LNCaP clone FGC (cell line): ENCODE measurements around the gene ARHGEF12.

Experiments used
- DNase-seq: peaks from one replicate; pipeline ENCODE4 v3.0.0-alpha.2; 2011; ENCODE audit warnings: low read depth
- H3K4me3 ChIP-seq: 2 replicates; pipeline ENCODE4 v1.5.1; 2011; ENCODE audit warnings: mild to moderate bottlenecking, low read depth, low read length, control low read depth
- TF ChIP-seq, protein P1 (sequence below): IDR thresholded peaks from 2 replicates; pipeline ENCODE4 v1.5.1; 2012; ENCODE audit warnings: mild to moderate bottlenecking; ENCODE audit not compliant: control insufficient read depth, insufficient read depth; ENCODE audit errors: extremely low read depth

ARHGEF12 gene

DNA sequence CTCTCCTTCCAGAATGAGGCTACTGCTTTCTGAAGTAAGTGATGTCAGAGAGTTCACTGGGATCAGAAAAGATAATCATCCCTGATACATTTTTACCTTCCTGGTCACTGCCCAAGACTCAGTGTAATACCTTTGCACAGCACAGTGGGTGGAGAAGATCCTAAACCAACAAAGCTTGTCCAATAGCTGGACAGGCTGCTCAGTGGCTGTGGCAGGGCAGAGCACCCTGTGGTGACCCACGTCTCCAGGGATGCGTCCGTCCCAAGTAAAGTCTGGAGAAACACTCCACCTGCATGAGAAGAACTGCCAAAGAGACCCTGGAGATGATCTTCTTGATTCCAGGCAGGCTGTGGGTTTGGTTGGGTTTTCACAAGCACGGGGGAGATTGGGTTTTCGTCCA lies 42.1 kb upstream of the ARHGEF12 start:
- H3K4me3 ChIP-seq: no peak overlapping the region
- TF ChIP-seq, protein P1, sequence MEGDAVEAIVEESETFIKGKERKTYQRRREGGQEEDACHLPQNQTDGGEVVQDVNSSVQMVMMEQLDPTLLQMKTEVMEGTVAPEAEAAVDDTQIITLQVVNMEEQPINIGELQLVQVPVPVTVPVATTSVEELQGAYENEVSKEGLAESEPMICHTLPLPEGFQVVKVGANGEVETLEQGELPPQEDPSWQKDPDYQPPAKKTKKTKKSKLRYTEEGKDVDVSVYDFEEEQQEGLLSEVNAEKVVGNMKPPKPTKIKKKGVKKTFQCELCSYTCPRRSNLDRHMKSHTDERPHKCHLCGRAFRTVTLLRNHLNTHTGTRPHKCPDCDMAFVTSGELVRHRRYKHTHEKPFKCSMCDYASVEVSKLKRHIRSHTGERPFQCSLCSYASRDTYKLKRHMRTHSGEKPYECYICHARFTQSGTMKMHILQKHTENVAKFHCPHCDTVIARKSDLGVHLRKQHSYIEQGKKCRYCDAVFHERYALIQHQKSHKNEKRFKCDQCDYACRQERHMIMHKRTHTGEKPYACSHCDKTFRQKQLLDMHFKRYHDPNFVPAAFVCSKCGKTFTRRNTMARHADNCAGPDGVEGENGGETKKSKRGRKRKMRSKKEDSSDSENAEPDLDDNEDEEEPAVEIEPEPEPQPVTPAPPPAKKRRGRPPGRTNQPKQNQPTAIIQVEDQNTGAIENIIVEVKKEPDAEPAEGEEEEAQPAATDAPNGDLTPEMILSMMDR: no peak
- no peak for DNase-seq

DNA sequence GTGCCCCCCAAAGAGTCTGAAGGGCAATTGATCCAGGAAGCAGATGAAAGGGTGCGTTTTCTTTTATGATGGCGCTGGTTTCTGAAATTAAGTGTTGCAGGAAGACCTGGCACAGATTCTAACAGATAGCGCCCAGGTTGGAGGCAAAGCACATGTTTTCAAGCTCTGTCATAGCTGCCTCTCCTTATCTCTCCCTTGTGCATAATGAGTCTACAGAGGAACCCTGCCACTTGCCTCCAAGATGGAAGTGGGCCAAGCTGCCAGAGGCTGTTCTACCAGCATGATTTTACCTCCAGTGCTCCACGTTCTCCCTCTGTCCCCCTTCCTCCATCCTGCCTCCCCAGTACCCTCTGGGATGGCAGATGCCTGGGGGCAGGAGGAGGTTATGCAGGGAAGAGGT lies 41.1 kb upstream of the ARHGEF12 start:
- TF ChIP-seq, protein P1: no peak
- no peak for DNase-seq
- no peak overlapping the region for H3K4me3 ChIP-seq

DNA sequence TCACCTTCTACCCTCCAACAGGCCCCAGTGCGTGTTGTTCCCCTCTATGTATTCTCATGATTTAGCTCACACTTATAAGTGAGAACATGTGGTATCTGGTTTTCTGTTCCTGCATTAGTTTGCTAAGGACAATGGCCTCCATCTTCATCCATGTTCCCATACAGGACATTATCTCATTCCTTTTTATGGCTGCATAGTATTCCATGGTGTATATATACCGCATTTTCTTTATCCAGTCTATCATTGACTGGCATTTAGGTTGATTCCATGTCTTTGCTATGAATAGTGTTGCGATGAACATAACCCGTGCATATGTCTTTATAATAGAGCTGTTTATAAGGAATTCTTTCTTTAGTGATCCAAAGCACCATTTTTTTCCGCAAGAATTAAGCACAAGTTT lies 39.7 kb upstream of the ARHGEF12 start:
- H3K4me3 ChIP-seq: no peak overlapping the region
- no peak for DNase-seq
- TF ChIP-seq, protein P1: no peak

DNA sequence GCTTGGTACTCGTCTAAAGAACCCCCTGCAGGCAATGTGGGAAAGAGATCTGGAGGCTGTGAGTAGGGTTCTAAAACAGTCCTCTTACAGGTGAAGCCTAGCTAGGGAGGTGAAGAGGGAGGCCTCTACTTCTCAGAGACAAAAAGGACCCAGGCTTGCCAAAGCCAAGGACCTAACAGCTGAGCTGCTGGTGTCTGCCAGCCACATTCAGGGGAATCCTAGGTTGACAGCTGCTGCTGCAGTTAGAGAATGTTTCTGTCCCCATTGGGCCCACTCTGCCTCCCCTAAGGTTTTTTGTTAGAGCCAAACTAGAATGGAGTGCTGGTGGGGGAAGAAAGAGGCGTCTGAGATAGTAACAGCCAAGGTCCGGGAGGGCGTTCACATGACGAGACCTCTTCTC lies 37.8 kb upstream of the ARHGEF12 start:
- TF ChIP-seq, protein P1: no peak
- no peak for DNase-seq
- H3K4me3 ChIP-seq: no peak overlapping the region

DNA sequence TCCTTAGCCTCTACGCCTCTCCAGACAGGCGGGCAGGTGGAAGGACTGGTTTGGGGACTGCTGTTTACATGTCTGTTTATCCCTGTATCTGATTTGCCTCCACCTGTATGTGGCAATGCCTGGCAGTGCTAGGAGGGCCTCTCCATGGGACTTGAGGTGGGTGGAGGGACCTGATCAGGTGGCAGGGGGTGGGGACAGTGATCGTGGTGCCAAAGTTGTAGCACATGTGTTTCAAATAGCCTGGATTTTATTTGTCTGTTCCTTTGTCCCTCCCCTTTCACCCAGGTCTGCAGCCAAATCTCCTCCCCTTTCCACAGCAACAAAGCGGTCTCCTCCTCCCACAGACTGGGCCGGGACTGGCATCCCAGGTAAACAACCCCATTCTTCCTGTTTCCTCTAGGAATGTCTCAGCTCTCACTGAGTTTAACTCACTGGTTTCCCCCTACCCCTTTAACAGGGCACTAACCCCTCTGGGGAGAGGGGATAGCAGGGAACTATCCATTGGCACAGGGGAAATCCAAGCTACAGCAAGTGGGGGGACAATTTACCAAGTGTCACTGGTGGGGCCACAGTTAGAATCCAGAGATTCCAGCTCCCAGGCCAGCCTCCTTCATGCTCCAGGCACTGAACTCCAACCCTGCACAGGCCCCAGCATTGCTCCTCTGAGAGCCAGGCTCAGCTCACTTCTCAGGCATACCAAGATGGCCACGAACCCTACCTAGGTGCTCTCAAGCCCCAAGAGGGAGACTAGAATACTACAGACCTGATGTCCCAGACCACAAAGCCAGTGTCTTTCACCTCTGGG lies 34.0 kb upstream of the ARHGEF12 start:
- TF ChIP-seq, protein P1: no peak
- peak; percentile 99 for DNase-seq
- H3K4me3 ChIP-seq: peak overlapping the region; percentile 44

DNA sequence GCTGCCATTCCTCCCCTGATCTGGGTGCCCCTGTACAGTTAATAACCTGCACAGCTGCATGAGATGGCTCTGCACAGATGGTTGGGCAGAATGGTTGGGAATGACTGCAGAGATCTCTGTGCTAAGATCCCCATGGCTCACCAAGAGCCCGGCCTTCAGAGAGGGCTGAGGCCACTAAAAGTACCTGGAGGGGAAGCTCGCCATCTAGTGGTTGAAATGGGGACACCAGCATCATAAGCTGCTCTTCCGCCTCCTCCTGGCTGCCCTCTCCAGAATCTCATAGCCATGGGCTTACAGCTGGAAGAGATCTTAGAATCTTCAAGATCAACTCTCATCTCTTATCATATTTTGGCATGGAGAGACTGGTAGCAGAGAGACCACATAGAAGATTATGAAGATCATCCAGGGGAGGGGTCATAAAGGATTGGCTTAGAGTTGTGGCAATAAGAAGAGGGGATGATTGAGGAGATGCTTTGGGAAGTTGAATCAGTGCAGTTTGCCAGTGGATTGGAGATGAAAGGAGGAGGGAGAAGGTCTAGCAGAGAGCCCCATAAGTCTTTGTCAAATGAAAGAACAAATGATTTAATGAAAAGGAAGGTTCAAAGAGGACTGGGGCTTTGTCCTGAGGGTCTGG lies 33.1 kb upstream of the ARHGEF12 start:
- TF ChIP-seq, protein P1: peak; percentile 97
- peak overlapping the region; percentile 44 for H3K4me3 ChIP-seq
- DNase-seq: peak; percentile 65

DNA sequence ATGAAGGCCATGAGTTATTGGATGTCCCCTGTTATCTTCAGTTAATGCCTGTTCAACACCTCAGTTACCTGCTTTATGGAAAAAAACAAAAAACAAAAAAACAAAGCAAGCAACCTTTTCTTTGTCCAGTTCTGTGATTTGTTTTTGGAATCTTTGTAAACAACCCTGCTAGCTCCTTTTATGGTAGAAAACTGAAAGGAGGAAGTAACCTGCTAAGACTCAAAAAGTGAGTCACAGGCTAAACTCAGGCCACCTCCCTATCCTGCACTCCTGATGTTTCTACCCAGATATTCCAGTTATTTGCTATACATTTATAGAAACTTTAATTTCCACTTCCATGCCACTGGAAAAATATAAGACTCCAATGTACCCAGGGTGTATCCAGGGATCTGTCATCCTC lies 31.7 kb upstream of the ARHGEF12 start:
- no peak for DNase-seq
- TF ChIP-seq, protein P1: no peak
- H3K4me3 ChIP-seq: no peak overlapping the region
